ENCODE data around the gene AQP6. TPM values are rescaled to one million over a fixed set of nuclear protein-coding genes. Genes with fewer than 3 reads are reported as not detected.

AQP6 gene
- total RNA-seq, 1 experiment from 2014 or later = 0.09 TPM

- Histone ChIP-seq H4K20me1 (ENCODE audit: control insufficient read depth, insufficient read depth, insufficient read length) (no peaks in the 10 kb centered on the region), H3K79me2 (ENCODE audit: insufficient read depth, low read length) (no peaks in the 10 kb centered on the region), H3K23ac (ENCODE audit: insufficient read length, low read depth, low read length) (no peak overlapping the region), H3K23me2 (ENCODE audit: insufficient read length, low read depth, low read length, poor library complexity, severe bottlenecking) (no peaks in the 10 kb centered on the region), H3K4ac (ENCODE audit: low read depth, low read length) (no peak overlapping the region), H2BK12ac (ENCODE audit: insufficient read length, low read depth, low read length) (no peak overlapping the region), H3T11ph (ENCODE audit: low read length) (no peak overlapping the region), H4K5ac (ENCODE audit: insufficient read length, low read depth, low read length) (no peak overlapping the region), H3K4me2 (ENCODE audit: insufficient read depth, insufficient read length, low read length) (no peak overlapping the region), H2BK20ac (ENCODE audit: low read depth, low read length, poor library complexity, severe bottlenecking) (no peak overlapping the region), H4K8ac (replicated peaks; ENCODE audit: insufficient read length, low read depth, low read length) (no peak overlapping the region), H3K9me3 (ENCODE audit: control insufficient read depth, low read depth, low read length) (no peaks in the 10 kb centered on the region), H2BK120ac (ENCODE audit: low read depth, low read length, poor library complexity, severe bottlenecking) (no peak overlapping the region), H3K27me3 (ENCODE audit: insufficient read depth, low read length) (no peaks in the 10 kb centered on the region), H3K9ac (ENCODE audit: extremely low read depth, insufficient read length, low read length) (no peak overlapping the region), H3K14ac (ENCODE audit: insufficient read depth, low read length) (no peak overlapping the region), H3K27ac (ENCODE audit: insufficient read length, low read depth, low read length) (no peak overlapping the region), H4K91ac (ENCODE audit: insufficient read length, low read depth, low read length) (no peak overlapping the region), H3K18ac (ENCODE audit: insufficient read length, low read depth, low read length) (no peak overlapping the region), H2AK5ac (ENCODE audit: insufficient read length, low read length) (no peak overlapping the region), H3K79me1 (ENCODE audit: insufficient read depth, low read depth, low read length, poor library complexity, severe bottlenecking) (peaks cover 3% of the 10 kb centered on the region), H2AFZ (ENCODE audit: low read length) (no peak overlapping the region), H3K56ac (ENCODE audit: insufficient read length, low read depth, low read length) (no peak overlapping the region), H3K4me1 (ENCODE audit: insufficient read depth, low read length) (no peaks in the 10 kb centered on the region), H2BK5ac (ENCODE audit: insufficient read length, low read length) (no peak overlapping the region), H2BK15ac (ENCODE audit: low read depth, low read length) (no peak overlapping the region)
- peaks cover 14 to 65% (median 58%) of the 10 kb centered on the region in 3 experiments; a peak in 6 of 7 replicates for H3K36me3 Mint-ChIP-seq (ENCODE audit: insufficient read depth in 1 of 3, low read depth in 3 of 3)
- no peak overlapping the region for H3K27ac Mint-ChIP-seq
- H3K4me3 Mint-ChIP-seq = no peak overlapping the region
- no peak for DNase-seq
- TF ChIP-seq CTCF (conservative IDR thresholded peaks at IDR 0.05) = no peak
- no peaks in the 10 kb centered on the region for H3K4me1 Mint-ChIP-seq
- no peaks in the 10 kb centered on the region for H3K9me3 Mint-ChIP-seq
- no peaks in the 10 kb centered on the region for H3K27me3 Mint-ChIP-seq (ENCODE audit: low read depth)
Observed at GRCh38 chr12:50004696-50005095, 31.9 kb downstream of the AQP6 start.

Data from H9 (cell line).